ENCODE results near the gene TUBB.
"Not testable (repeated sequence)": the region's sequence is repeated elsewhere in the genome, so short reads cannot be mapped to it uniquely, and the experiment has no call there.

The TUBB gene

GRCh38 chr6:30763618-30764489, 43.7 kb downstream of the TUBB start:
- DNase-seq, result no peak

DNA sequence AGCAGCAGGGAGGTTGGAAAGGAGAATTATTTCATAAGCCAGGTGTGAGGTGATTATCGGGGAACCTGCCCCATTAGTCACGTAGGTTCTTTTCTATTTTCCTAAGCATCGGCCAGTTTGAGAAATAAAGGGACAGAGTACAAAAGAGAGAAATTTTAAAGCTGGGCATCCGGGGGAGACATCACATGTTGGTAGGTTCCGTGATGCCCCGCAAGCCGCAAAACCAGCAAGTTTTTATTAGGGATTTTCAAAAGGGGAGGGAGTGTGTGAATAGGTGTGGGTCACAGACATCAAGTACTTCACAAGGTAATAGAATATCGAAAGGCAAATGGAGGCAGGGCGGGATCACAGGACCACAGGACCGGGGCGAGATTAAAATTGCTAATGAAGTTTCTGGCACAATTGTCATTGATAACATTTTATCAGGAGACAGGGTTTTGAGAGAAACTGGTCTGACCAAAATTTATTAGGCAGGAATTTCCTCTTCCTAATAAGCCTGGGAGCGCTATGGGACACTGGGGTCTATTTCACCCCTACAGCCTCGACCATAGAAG, 44.4 kb downstream of the TUBB start:
- DNase-seq, result not testable (repeated sequence)

DNA sequence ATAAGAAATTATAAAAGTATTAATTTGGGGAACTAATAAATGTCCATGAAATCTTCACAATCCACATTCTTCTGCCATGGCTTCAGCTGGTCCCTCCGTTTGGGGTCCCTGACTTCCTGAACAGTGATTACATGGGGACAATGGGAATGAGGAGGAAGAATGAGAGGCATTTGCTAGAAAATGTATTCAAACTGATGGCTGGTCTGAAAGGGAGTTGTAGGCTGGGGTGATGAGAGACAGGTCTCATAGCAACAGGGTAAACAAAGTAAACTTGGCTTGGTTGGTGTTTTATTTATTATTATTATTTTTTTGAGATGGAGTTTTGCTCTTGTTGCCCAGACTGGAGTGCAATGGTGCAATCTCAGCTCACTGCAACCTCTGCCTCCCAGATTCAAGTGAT, 45.3 kb downstream of the TUBB start:
- not testable (repeated sequence) for DNase-seq

DNA sequence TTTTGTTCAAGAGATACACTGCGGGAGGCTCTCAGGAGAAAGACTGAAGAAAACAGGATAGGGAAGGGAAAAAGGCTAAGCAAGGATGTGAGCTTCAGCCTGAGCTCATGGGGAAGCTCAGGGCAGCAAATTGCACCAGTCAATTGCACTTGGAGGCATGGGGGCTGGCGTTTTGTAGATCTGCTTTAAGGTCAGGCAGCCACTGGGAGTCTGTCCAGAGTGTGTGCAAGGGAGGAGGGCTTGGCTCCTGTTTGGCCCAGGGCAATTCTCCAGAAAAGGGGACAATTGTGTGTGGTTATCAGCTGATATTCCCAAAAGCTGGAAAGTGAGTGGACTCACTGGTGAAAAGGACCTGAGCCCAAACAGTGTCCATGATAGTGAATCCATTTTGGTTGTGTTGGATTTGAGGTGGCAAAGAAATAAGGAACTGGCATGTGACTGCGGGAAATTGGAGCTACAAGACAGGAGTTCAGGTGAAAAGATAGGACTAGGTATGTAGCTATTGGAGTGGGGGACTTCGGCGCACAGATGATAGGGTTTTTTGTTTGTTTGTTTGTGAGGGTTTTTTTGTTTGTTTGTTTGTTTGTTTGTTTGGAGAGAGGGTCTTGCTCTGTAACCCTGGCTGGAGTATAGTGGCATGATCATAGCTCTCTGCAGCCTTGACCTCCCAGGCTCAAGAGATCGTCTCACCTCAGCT, 46.5 kb downstream of the TUBB start:
- DNase-seq, result no peak

- no peak for DNase-seq
Observed at GRCh38 chr6:30767158-30767943, 47.2 kb downstream of the TUBB start.

- DNase-seq, result no peak
Observed at GRCh38 chr6:30767944-30768301, 47.8 kb downstream of the TUBB start.

DNA sequence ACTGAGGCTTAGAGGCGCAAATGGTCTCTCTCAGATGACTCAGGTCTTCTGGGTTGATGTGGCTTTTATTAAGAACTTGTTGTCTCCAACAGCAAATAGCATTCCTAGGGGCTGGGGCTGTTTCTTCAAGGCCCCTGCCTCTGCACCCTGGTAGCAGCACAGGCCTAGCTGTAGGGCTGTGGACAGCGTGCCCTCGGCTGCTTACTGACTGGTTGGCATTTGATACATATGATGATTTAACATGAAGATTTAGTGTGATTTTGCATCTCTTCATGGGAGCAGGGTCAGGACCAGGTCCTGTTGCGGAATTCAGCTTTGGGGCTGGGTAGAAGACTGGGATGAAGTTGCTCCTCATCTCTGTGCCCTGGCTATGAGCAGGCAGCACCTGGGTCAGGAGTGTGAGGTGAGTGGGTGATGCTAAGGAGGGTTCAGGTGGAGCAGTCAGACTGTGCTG, 48.5 kb downstream of the TUBB start:
- DNase-seq, result no peak

- no peak for DNase-seq
Observed at GRCh38 chr6:30769088-30769852, 49.1 kb downstream of the TUBB start.

GRCh38 chr6:30769853-30770524, 49.8 kb downstream of the TUBB start:
- no peak for DNase-seq

GRCh38 chr6:30770592-30770991, 50.4 kb downstream of the TUBB start:
- no peak for DNase-seq

DNA sequence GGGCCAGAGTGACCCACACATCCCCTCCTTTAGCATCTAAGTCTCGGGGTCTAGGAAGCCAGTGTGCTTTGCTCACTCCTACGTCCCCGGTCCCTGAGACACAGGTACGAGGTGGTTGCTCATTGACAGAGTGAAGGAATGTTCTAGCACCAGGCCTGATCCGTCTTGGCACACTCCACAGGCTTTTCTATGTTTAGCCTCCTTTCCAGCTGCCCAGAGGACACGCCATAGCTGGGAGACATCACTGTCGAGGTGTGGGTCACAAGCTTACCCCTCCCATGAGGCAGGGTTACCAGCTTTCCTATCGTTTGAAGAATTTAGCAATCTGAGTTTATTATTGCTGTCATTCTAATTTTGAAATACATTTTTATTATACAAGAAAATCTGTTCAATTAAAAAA, 54.5 kb downstream of the TUBB start:
- no peak for DNase-seq

Measured in GDM1 (cell line).